ENCODE measurements around the gene LTA.

GRCh38 chr6:31534521-31535040, 37.5 kb upstream of the LTA start:
- TF ChIP-seq POLR2A (IDR thresholded peaks at IDR 0.05) (no peak), CTCF (IDR thresholded peaks at IDR 0.05) (no peak)

All from uterus (tissue), 2 donors.